ENCODE measurements around the gene RUNX2.

RUNX2 gene

GRCh38 chr6:45626087-45626891 is 298.2 kb downstream of the RUNX2 start:
- no peak for TF ChIP-seq TEAD4 (IDR thresholded peaks at IDR 0.05)
- TF ChIP-seq NFIC (IDR thresholded peaks at IDR 0.05), result peak; percentile 45
- no peak for TF ChIP-seq REST (IDR thresholded peaks at IDR 0.05; ENCODE audit: low read depth)
- TF ChIP-seq YY1 (IDR thresholded peaks at IDR 0.05; ENCODE audit: low read depth), result no peak
- peak; percentile 44; the same call in 1 of the 2 replicates for TF ChIP-seq EP300 (IDR thresholded peaks at IDR 0.05; ENCODE audit: borderline replicate concordance)

- TF ChIP-seq NFIC (IDR thresholded peaks at IDR 0.05) (no peak), EP300 (IDR thresholded peaks at IDR 0.05; ENCODE audit: borderline replicate concordance) (no peak), TEAD4 (IDR thresholded peaks at IDR 0.05) (no peak), CEBPB (IDR thresholded peaks at IDR 0.05) (no peak), FOXM1 (IDR thresholded peaks at IDR 0.05; ENCODE audit: borderline replicate concordance, low read depth) (no peak), USF1 (IDR thresholded peaks at IDR 0.05) (no peak), ZBTB7A (IDR thresholded peaks at IDR 0.05; ENCODE audit: low read depth) (no peak), YY1 (IDR thresholded peaks at IDR 0.05; ENCODE audit: low read depth) (no peak), EGR1 (IDR thresholded peaks at IDR 0.05) (no peak), RAD21 (IDR thresholded peaks at IDR 0.05; ENCODE audit: low read depth) (no peak), REST (IDR thresholded peaks at IDR 0.05; ENCODE audit: low read depth) (no peak), TCF12 (IDR thresholded peaks at IDR 0.05; ENCODE audit: low read depth) (no peak), CREB1 (IDR thresholded peaks at IDR 0.05; ENCODE audit: low read depth) (no peak)
Observed at GRCh38 chr6:45630314-45630713, 302.2 kb downstream of the RUNX2 start.

- TF ChIP-seq CREB1 (IDR thresholded peaks at IDR 0.05; ENCODE audit: low read depth) (no peak), FOXM1 (IDR thresholded peaks at IDR 0.05; ENCODE audit: borderline replicate concordance, low read depth) (no peak), REST (IDR thresholded peaks at IDR 0.05; ENCODE audit: low read depth) (no peak)
Observed at GRCh38 chr6:45630801-45631200, 302.7 kb downstream of the RUNX2 start.

GRCh38 chr6:45631396-45631795 is 303.3 kb downstream of the RUNX2 start:
- TF ChIP-seq REST (IDR thresholded peaks at IDR 0.05; ENCODE audit: low read depth), result no peak
- no peak for TF ChIP-seq ZBTB7A (IDR thresholded peaks at IDR 0.05; ENCODE audit: low read depth)
- no peak for TF ChIP-seq TCF12 (IDR thresholded peaks at IDR 0.05; ENCODE audit: low read depth)
- no peak for TF ChIP-seq CREB1 (IDR thresholded peaks at IDR 0.05; ENCODE audit: low read depth)
- no peak for TF ChIP-seq YY1 (IDR thresholded peaks at IDR 0.05; ENCODE audit: low read depth)
- TF ChIP-seq NFIC (IDR thresholded peaks at IDR 0.05), result no peak
- TF ChIP-seq RAD21 (IDR thresholded peaks at IDR 0.05; ENCODE audit: low read depth), result no peak
- TF ChIP-seq EGR1 (IDR thresholded peaks at IDR 0.05), result no peak
- TF ChIP-seq TEAD4 (IDR thresholded peaks at IDR 0.05), result no peak
- no peak for TF ChIP-seq CEBPB (IDR thresholded peaks at IDR 0.05)
- TF ChIP-seq MAX (IDR thresholded peaks at IDR 0.05), result no peak
- TF ChIP-seq TAF1 (IDR thresholded peaks at IDR 0.05; ENCODE audit: low read depth), result no peak
- no peak for TF ChIP-seq FOXM1 (IDR thresholded peaks at IDR 0.05; ENCODE audit: borderline replicate concordance, low read depth)
- TF ChIP-seq EP300 (IDR thresholded peaks at IDR 0.05; ENCODE audit: borderline replicate concordance), result no peak
- TF ChIP-seq USF1 (IDR thresholded peaks at IDR 0.05), result no peak
